ENCODE data around the gene GNAT1. TPM values are rescaled to one million over a fixed set of nuclear protein-coding genes. Genes with fewer than 3 reads are reported as not detected.

The GNAT1 gene
- total RNA-seq, 1 experiment from 2014 or later = not detected

DNA sequence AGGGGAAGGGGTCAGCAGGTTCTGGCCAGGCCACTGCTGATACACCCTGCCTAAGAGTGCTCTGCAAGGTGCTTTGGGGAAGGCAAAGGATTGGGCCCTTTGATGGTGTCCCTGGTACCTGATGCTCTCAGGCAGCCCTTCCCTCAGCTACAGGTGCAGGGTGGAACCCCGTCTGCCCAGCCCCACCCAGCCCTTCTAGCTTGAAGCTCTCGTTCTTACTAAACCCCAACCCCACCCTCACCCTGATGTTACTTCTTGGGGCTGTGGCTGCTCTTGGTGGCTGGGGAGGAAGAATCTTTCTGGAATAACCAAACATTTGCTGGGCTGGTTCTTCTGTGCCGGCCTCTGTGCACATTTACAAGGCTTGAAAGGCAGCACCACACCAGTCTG, 51.0 kb downstream of the GNAT1 start:
- Histone ChIP-seq H2BK20ac (ENCODE audit: low read depth, low read length, poor library complexity, severe bottlenecking) (no peak overlapping the region), H4K8ac (replicated peaks; ENCODE audit: insufficient read length, low read depth, low read length) (no peak overlapping the region), H3K18ac (ENCODE audit: insufficient read length, low read depth, low read length) (no peak overlapping the region), H4K91ac (ENCODE audit: insufficient read length, low read depth, low read length) (no peak overlapping the region), H2BK120ac (ENCODE audit: low read depth, low read length, poor library complexity, severe bottlenecking) (no peak overlapping the region), H3K4ac (ENCODE audit: low read depth, low read length) (no peak overlapping the region), H3K4me1 (ENCODE audit: insufficient read depth, low read length) (peaks cover 15% of the 10 kb centered on the region; the same call in 1 of the 2 replicates), H3K9me3 (ENCODE audit: control insufficient read depth, low read depth, low read length) (no peaks in the 10 kb centered on the region), H3K56ac (ENCODE audit: insufficient read length, low read depth, low read length) (no peak overlapping the region), H3K79me1 (ENCODE audit: insufficient read depth, low read depth, low read length, poor library complexity, severe bottlenecking) (peaks cover 9% of the 10 kb centered on the region), H3K27ac (ENCODE audit: insufficient read length, low read depth, low read length) (no peak overlapping the region), H2BK12ac (ENCODE audit: insufficient read length, low read depth, low read length) (no peak overlapping the region), H3K23me2 (ENCODE audit: insufficient read length, low read depth, low read length, poor library complexity, severe bottlenecking) (peaks cover 8% of the 10 kb centered on the region), H2BK5ac (ENCODE audit: insufficient read length, low read length) (no peak overlapping the region), H3T11ph (ENCODE audit: low read length) (no peak overlapping the region), H2AFZ (ENCODE audit: low read length) (no peak overlapping the region), H2AK5ac (ENCODE audit: insufficient read length, low read length) (no peak overlapping the region), H3K79me2 (ENCODE audit: insufficient read depth, low read length) (peaks cover 26% of the 10 kb centered on the region; the same call in 1 of the 2 replicates), H3K9ac (ENCODE audit: extremely low read depth, insufficient read length, low read length) (no peak overlapping the region), H3K23ac (ENCODE audit: insufficient read length, low read depth, low read length) (no peak overlapping the region), H3K27me3 (ENCODE audit: insufficient read depth, low read length) (no peaks in the 10 kb centered on the region), H4K20me1 (ENCODE audit: control insufficient read depth, insufficient read depth, insufficient read length) (no peaks in the 10 kb centered on the region), H4K5ac (ENCODE audit: insufficient read length, low read depth, low read length) (no peak overlapping the region), H3K4me2 (ENCODE audit: insufficient read depth, insufficient read length, low read length) (no peak overlapping the region), H3K14ac (ENCODE audit: insufficient read depth, low read length) (0 out of 2 replicates have a peak overlapping the region, but pooled peaks have one; percentile 6), H2BK15ac (ENCODE audit: low read depth, low read length) (no peak overlapping the region)
- DNase-seq = no peak
- no peaks in the 10 kb centered on the region for H3K27me3 Mint-ChIP-seq (ENCODE audit: low read depth)
- TF ChIP-seq, protein P1, sequence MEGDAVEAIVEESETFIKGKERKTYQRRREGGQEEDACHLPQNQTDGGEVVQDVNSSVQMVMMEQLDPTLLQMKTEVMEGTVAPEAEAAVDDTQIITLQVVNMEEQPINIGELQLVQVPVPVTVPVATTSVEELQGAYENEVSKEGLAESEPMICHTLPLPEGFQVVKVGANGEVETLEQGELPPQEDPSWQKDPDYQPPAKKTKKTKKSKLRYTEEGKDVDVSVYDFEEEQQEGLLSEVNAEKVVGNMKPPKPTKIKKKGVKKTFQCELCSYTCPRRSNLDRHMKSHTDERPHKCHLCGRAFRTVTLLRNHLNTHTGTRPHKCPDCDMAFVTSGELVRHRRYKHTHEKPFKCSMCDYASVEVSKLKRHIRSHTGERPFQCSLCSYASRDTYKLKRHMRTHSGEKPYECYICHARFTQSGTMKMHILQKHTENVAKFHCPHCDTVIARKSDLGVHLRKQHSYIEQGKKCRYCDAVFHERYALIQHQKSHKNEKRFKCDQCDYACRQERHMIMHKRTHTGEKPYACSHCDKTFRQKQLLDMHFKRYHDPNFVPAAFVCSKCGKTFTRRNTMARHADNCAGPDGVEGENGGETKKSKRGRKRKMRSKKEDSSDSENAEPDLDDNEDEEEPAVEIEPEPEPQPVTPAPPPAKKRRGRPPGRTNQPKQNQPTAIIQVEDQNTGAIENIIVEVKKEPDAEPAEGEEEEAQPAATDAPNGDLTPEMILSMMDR (conservative IDR thresholded peaks at IDR 0.05) = no peak
- peak overlapping the region in 1 of 2 experiments; percentile 73; a peak in 3 of 5 replicates for H3K4me3 Mint-ChIP-seq
- no CpG with 5 or more reads among the region's 3 CpGs for WGBS (ENCODE audit: extremely low coverage, insufficient read length, low lambda C conversion rate)
- peaks cover 78 to 92% of the 10 kb centered on the region in 2 experiments for H3K4me1 Mint-ChIP-seq
- H3K9me3 Mint-ChIP-seq = no peaks in the 10 kb centered on the region
- H3K36me3 Mint-ChIP-seq (ENCODE audit: insufficient read depth in 1 of 3, low read depth in 3 of 3) = peaks cover 4 to 24% (median 23%) of the 10 kb centered on the region in 3 experiments; a peak in 5 of 7 replicates
- peak overlapping the region; percentile 95 to 99 (median 96); a peak in 6 of 7 replicates for H3K27ac Mint-ChIP-seq
